Sigmoid colon (tissue), 7 donors: ENCODE results near the gene GALNT1. TPM values are rescaled to one million over a fixed set of nuclear protein-coding genes. Genes with fewer than 3 reads are reported as not detected.

ENCODE experiments used
- DNase-seq: peaks from one replicate; pipeline ENCODE4 v3.0.0-alpha.2; 2019
- H3K27ac ChIP-seq, 4 donors: fragments of 200-600 bp; sonication (generic); one replicate each; pipeline ENCODE4 v1.5.1; 2016 to 2019; ENCODE audit warnings: mild to moderate bottlenecking in 1 of 4
- H3K27me3 ChIP-seq, 3 donors: fragments of 200-600 bp; sonication (generic); one replicate each; pipeline ENCODE4 v1.5.1; 2019; ENCODE audit warnings: mild to moderate bottlenecking in 1 of 3
- H3K36me3 ChIP-seq, 4 donors: fragments of 200-600 bp; sonication (generic); one replicate each; pipeline ENCODE4 v1.5.1; 2016 to 2019
- H3K4me1 ChIP-seq, 4 donors: fragments of 200-600 bp; sonication (generic); one replicate each; pipeline ENCODE4 v1.5.1; 2017 to 2019
- H3K4me3 ChIP-seq, 4 donors: fragments of 200-600 bp; sonication (generic); one replicate each; pipeline ENCODE4 v1.5.1; 2017 to 2019; ENCODE audit warnings: mild to moderate bottlenecking in 2 of 4, moderate library complexity in 1 of 4
- H3K9me3 ChIP-seq, 4 donors: fragments of 200-600 bp in 3 of 4; sonication (generic) in 3 of 4; one replicate each; pipeline versions ENCODE4 v1.5.1 to v1.6.1; 2013 to 2019
- EP300 ChIP-seq, 4 donors: sonication (generic); formaldehyde crosslinking; IDR thresholded peaks; one replicate each; pipeline ENCODE4 v1.6.1; 2017; ENCODE audit warnings: antibody characterized with exemption in 4 of 4
- POLR2A ChIP-seq, 2 donors: fragments of 450-650 bp; IDR thresholded peaks; one replicate each; pipeline ENCODE4 v1.6.1; 2016; ENCODE audit warnings: antibody characterized with exemption in 2 of 2, mild to moderate bottlenecking in 2 of 2, moderate library complexity in 2 of 2
- POLR2AphosphoS5 ChIP-seq, 4 donors: sonication (generic); formaldehyde crosslinking; IDR thresholded peaks; one replicate each; pipeline ENCODE4 v1.6.1; 2017; ENCODE audit warnings: antibody characterized with exemption in 4 of 4
- WGBS, 2 donors: extraction: QIAGEN DNeasy Blood & Tissue Kit; methylation state at CpG; one replicate each; pipeline ENCODE4 v1.1.7; 2013; 5-methylcytosine and 5-hydroxymethylcytosine counted together
- intact Hi-C: fragments of 100-400 bp; cut with DNase I; formaldehyde crosslinking; loops from one replicate; pipeline ENCODE4 v1.15.1; 2023
- polyA plus RNA-seq, 3 donors: library from polyadenylated mRNA; stranded (reverse); fragments of 200-250 nt; gene quantifications; one replicate each; pipeline ENCODE4 v1.2.3, GENCODE V29; 2013
- total RNA-seq, 4 donors: library from RNA; depleted of rRNA; stranded (reverse); fragments of >200 nt; gene quantifications; one replicate each; pipeline ENCODE4 v1.1.0, GENCODE V29; 2016
- TF ChIP-seq, protein P1 (sequence below), 4 experiments: fragments of 450-650 bp in 3 of 4; fragments of 200-600 bp in 1 of 4; IDR thresholded peaks; one replicate each; pipeline ENCODE4 v1.5.1; 2016 to 2019; ENCODE audit warnings: antibody characterized with exemption in 4 of 4, mild to moderate bottlenecking in 3 of 4, moderate library complexity in 2 of 4
- donor health status: healthy with polysubstance abuse.
- donor health status: Bipolar disorder and iron deficiency.
- donor health status: healthy.

Gene GALNT1
- total and polyA plus RNA-seq, 7 donors: 21.5 to 33.9 (median 29.7) TPM

DNA sequence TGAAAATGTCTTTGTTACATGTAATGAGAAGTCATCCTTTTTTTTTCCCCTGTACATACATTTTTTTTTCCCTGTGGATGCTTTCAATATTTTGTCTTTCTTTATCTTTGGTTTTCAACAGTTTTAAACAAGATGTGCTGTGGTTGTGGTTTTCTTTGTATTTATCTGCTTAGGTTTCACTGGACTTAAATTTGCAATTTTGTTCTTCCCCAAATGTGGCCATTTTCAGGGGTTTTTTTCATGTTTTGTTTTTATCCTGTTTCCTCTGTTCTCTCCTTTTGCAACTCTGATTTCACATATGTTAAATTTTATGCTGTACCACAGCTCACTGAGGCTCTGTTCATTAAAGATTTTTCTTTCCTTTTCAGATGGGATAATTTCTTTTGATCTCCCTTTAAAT is 41.7 kb downstream of the GALNT1 start:
- intact Hi-C loops: no loop called here

DNA sequence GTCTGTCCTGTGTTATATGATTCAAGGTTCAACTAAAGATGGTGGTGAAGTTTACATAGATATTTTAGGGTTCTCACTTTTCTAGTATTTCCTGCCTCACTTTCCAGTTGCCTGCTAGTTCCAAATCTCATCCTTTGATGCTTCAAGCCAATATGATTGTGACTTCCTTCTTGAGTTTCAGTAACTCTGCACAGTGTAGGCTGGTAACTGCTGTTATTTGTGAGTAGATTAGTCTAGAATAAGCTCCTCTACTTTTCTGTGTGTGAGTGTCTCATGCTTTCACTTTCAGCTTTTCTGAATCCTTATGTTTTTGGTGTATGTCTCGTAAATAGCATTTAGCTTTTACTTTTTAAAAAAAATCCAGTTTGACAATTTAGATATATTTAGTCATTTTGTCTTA is 42.6 kb downstream of the GALNT1 start:
- intact Hi-C loops: no loop called here
- no peak for DNase-seq
- 71 to 94% methylated on average over 1 of the region's 1 CpG for WGBS, 2 donors

More for the DNA sequence above, 41.7 kb downstream of the GALNT1 start:
- peaks cover 0 to 9% (median 0%) of the 10 kb centered on the region in 4 donors for H3K9me3 ChIP-seq
- peaks cover 0 to 6% (median 0%) of the 10 kb centered on the region in 4 donors for H3K36me3 ChIP-seq
- no peak for DNase-seq
- H3K27me3 ChIP-seq: no peaks in the 10 kb centered on the region
- peaks cover 0 to 31% (median 18%) of the 10 kb centered on the region in 4 donors for H3K4me1 ChIP-seq
- TF ChIP-seq POLR2A (IDR thresholded peaks at IDR 0.05): no peak
- no peak overlapping the region for H3K4me3 ChIP-seq
- H3K27ac ChIP-seq: no peak overlapping the region

DNA sequence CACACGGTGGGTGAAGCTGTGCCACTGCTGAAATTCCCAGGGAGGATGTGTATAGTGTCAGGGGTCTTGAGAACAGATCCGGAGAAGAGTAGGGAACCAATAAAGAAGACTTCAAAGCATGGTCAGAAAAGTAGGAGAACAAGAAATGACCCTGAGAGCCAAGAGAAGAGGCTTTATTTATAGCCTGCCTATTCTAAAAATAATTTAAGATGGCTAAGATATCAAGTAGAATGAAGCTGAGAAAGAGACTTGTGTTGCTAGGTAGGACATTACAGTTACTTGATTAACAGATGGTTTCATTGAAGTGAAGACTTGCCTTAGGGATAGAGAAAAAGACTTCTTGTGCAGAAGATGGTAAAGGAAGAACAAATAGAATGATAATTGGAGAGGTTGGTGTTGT is 43.7 kb downstream of the GALNT1 start:
- no peak for TF ChIP-seq POLR2A (IDR thresholded peaks at IDR 0.05)
- no peak for TF ChIP-seq EP300 (IDR thresholded peaks at IDR 0.05)
- TF ChIP-seq, protein P1, sequence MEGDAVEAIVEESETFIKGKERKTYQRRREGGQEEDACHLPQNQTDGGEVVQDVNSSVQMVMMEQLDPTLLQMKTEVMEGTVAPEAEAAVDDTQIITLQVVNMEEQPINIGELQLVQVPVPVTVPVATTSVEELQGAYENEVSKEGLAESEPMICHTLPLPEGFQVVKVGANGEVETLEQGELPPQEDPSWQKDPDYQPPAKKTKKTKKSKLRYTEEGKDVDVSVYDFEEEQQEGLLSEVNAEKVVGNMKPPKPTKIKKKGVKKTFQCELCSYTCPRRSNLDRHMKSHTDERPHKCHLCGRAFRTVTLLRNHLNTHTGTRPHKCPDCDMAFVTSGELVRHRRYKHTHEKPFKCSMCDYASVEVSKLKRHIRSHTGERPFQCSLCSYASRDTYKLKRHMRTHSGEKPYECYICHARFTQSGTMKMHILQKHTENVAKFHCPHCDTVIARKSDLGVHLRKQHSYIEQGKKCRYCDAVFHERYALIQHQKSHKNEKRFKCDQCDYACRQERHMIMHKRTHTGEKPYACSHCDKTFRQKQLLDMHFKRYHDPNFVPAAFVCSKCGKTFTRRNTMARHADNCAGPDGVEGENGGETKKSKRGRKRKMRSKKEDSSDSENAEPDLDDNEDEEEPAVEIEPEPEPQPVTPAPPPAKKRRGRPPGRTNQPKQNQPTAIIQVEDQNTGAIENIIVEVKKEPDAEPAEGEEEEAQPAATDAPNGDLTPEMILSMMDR (IDR thresholded peaks at IDR 0.05): no peak
- no peak for TF ChIP-seq POLR2AphosphoS5 (IDR thresholded peaks at IDR 0.05)
- Histone ChIP-seq H3K27me3 (no peaks in the 10 kb centered on the region), H3K4me1 (peaks cover 0 to 15% (median 5%) of the 10 kb centered on the region in 4 donors), H3K4me3 (no peak overlapping the region), H3K36me3 (peaks cover 0 to 6% (median 0%) of the 10 kb centered on the region in 4 donors), H3K27ac (no peak overlapping the region), H3K9me3 (peaks cover 0 to 9% (median 0%) of the 10 kb centered on the region in 4 donors)
- intact Hi-C loops: no loop called here
- WGBS, 2 donors: 96 to 98% methylated on average over 2 of the region's 2 CpGs
- no peak for DNase-seq

More for the DNA sequence above, 42.6 kb downstream of the GALNT1 start:
- Histone ChIP-seq H3K4me1 (peaks cover 0 to 23% (median 10%) of the 10 kb centered on the region in 4 donors), H3K27ac (no peak overlapping the region), H3K9me3 (peaks cover 0 to 9% (median 0%) of the 10 kb centered on the region in 4 donors), H3K27me3 (no peaks in the 10 kb centered on the region), H3K4me3 (no peak overlapping the region), H3K36me3 (peaks cover 0 to 6% (median 0%) of the 10 kb centered on the region in 4 donors)
- TF ChIP-seq, protein P1 (IDR thresholded peaks at IDR 0.05): no peak
- TF ChIP-seq EP300 (IDR thresholded peaks at IDR 0.05) (no peak), POLR2AphosphoS5 (IDR thresholded peaks at IDR 0.05) (no peak), POLR2A (IDR thresholded peaks at IDR 0.05) (no peak)

DNA sequence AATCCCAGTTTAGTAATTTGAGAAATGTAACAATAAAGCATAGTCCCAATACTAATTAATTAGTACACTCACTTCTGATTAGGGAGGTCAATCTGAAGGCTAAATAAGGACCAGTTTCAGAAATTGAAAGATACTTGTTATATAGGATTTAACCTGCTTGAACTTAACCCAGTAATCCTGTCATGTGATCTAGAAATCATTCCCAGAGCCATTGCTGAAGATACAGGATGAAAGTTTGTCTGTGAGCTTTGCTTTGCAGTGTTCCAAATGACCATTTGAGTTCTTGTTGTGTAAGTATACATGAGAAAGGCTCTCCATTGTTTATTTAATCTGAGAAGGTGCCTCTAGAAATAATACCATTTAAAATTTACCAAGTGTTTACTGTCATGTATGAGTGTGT is 52.2 kb downstream of the GALNT1 start:
- intact Hi-C loops: no loop called here

DNA sequence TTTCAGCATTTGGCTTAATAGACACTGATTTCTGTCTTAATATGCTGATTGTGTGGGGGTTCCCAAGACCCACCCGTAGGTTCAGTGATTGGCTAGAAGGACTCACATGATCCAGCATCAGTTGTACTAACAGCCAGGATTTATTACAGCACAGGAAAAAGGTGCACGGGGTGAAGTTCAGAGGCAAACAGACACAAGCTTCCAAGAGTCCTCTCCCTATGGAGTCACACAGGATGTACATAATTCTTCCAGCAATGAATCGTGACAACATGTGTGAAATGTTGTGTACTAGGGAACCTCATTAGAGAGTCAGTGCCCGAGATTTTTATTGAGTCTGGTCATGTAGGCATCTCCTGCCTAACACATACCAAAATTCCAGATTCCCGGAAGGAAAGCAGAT is 52.8 kb downstream of the GALNT1 start:
- TF ChIP-seq POLR2AphosphoS5 (IDR thresholded peaks at IDR 0.05): no peak
- TF ChIP-seq, protein P1 (IDR thresholded peaks at IDR 0.05): no peak
- TF ChIP-seq POLR2A (IDR thresholded peaks at IDR 0.05): no peak
- TF ChIP-seq EP300 (IDR thresholded peaks at IDR 0.05): no peak
- WGBS, 2 donors: 64 to 66% methylated on average over 5 of the region's 5 CpGs
- peaks cover 0 to 29% (median 15%) of the 10 kb centered on the region in 4 donors for H3K4me1 ChIP-seq
- H3K9me3 ChIP-seq: peaks cover 0 to 5% (median 0%) of the 10 kb centered on the region in 4 donors
- intact Hi-C loops: no loop called here
- H3K4me3 ChIP-seq: no peak overlapping the region
- H3K27ac ChIP-seq: peak overlapping the region in 3 of 4 donors; percentile 47 to 57 (median 54)
- H3K27me3 ChIP-seq: no peaks in the 10 kb centered on the region
- no peaks in the 10 kb centered on the region for H3K36me3 ChIP-seq
- DNase-seq: no peak

More for the DNA sequence above, 52.2 kb downstream of the GALNT1 start:
- no peak for DNase-seq
- H3K4me3 ChIP-seq: no peak overlapping the region
- peaks cover 0 to 5% (median 0%) of the 10 kb centered on the region in 4 donors for H3K9me3 ChIP-seq
- peak overlapping the region in 1 of 4 donors; percentile 57 for H3K27ac ChIP-seq
- peaks cover 0 to 29% (median 15%) of the 10 kb centered on the region in 4 donors for H3K4me1 ChIP-seq
- TF ChIP-seq, protein P1 (IDR thresholded peaks at IDR 0.05): no peak
- TF ChIP-seq POLR2AphosphoS5 (IDR thresholded peaks at IDR 0.05): no peak
- no peak for TF ChIP-seq POLR2A (IDR thresholded peaks at IDR 0.05)
- TF ChIP-seq EP300 (IDR thresholded peaks at IDR 0.05): no peak
- H3K27me3 ChIP-seq: no peaks in the 10 kb centered on the region
- H3K36me3 ChIP-seq: no peaks in the 10 kb centered on the region
